ENCODE data around the gene NPPB.
"Not testable (repeated sequence)": the region's sequence is repeated elsewhere in the genome, so short reads cannot be mapped to it uniquely, and the experiment has no call there.

NPPB gene

GRCh38 chr1:11858613-11858967, at the start of gene NPPB:
NPPB (minus strand) TSS chr1:11858945; CDS start chr1:11858833, 112 bp downstream.
- DNase-seq (ENCODE audit: insufficient read length, low spot score) (no peak), FAIRE-seq (no peak)

- peak; percentile 39 for DNase-seq (ENCODE audit: insufficient read length, low spot score)
- FAIRE-seq, result no peak
Measured at GRCh38 chr1:11908095-11908675, 49.4 kb upstream of the NPPB start.

GRCh38 chr1:11907275-11908094, 48.7 kb upstream of the NPPB start:
- DNase-seq (ENCODE audit: insufficient read length, low spot score), result peak; percentile 86
- FAIRE-seq, result no peak

GRCh38 chr1:11906870-11907269, 48.1 kb upstream of the NPPB start:
- no peak for FAIRE-seq
- DNase-seq (ENCODE audit: insufficient read length, low spot score), result no peak

GRCh38 chr1:11904978-11905377, 46.2 kb upstream of the NPPB start:
- FAIRE-seq (no peak), DNase-seq (ENCODE audit: insufficient read length, low spot score) (no peak)

GRCh38 chr1:11904156-11904555, 45.4 kb upstream of the NPPB start:
- not testable (repeated sequence) for DNase-seq (ENCODE audit: insufficient read length, low spot score); FAIRE-seq

GRCh38 chr1:11903210-11903609, 44.5 kb upstream of the NPPB start:
- no peak for FAIRE-seq
- DNase-seq (ENCODE audit: insufficient read length, low spot score), result no peak

- not testable (repeated sequence) for DNase-seq (ENCODE audit: insufficient read length, low spot score); FAIRE-seq
Measured at GRCh38 chr1:11901446-11901845, 42.7 kb upstream of the NPPB start.

GRCh38 chr1:11898831-11899467, 40.2 kb upstream of the NPPB start:
- FAIRE-seq (no peak), DNase-seq (ENCODE audit: insufficient read length, low spot score) (no peak)

GRCh38 chr1:11898086-11898785, 39.5 kb upstream of the NPPB start:
- no peak for DNase-seq (ENCODE audit: insufficient read length, low spot score)
- no peak for FAIRE-seq

- not testable (repeated sequence) for DNase-seq (ENCODE audit: insufficient read length, low spot score); FAIRE-seq
Measured at GRCh38 chr1:11894501-11894900, 35.8 kb upstream of the NPPB start.

GRCh38 chr1:11893907-11894251, 35.1 kb upstream of the NPPB start:
- peak; percentile 73 for DNase-seq (ENCODE audit: insufficient read length, low spot score)

GRCh38 chr1:11891433-11892186, 32.9 kb upstream of the NPPB start:
- DNase-seq (ENCODE audit: insufficient read length, low spot score) (no peak), FAIRE-seq (no peak)

More at GRCh38 chr1:11893907-11894251, 35.1 kb upstream of the NPPB start:
- no peak for FAIRE-seq

GRCh38 chr1:11888877-11889208, 30.1 kb upstream of the NPPB start:
- no peak for FAIRE-seq

GRCh38 chr1:11888206-11888876, 29.6 kb upstream of the NPPB start:
- FAIRE-seq (no peak), DNase-seq (ENCODE audit: insufficient read length, low spot score) (no peak)

More at GRCh38 chr1:11888877-11889208, 30.1 kb upstream of the NPPB start:
- DNase-seq (ENCODE audit: insufficient read length, low spot score), result no peak

GRCh38 chr1:11887666-11888007, 28.9 kb upstream of the NPPB start:
- DNase-seq (ENCODE audit: insufficient read length, low spot score) (no peak), FAIRE-seq (no peak)

GRCh38 chr1:11886986-11887665, 28.4 kb upstream of the NPPB start:
- no peak for DNase-seq (ENCODE audit: insufficient read length, low spot score)
- no peak for FAIRE-seq

GRCh38 chr1:11885916-11886315, 27.2 kb upstream of the NPPB start:
- FAIRE-seq (no peak), DNase-seq (ENCODE audit: insufficient read length, low spot score) (no peak)

GRCh38 chr1:11882814-11883538, 24.2 kb upstream of the NPPB start:
- peak; percentile 21 for DNase-seq (ENCODE audit: insufficient read length, low spot score)
- no peak for FAIRE-seq

Measured in HTR-8/SVneo (cell line).